Thyroid gland (tissue), 4 donors: Measurements from ENCODE around the gene CCDC63. TPM values are rescaled to one million over a fixed set of nuclear protein-coding genes. Genes with fewer than 3 reads are reported as not detected.

Source experiments
- DNase-seq, 2 donors: peaks; one replicate each; pipeline ENCODE4 v3.0.0-alpha.2; 2019
- H3K27ac ChIP-seq, 3 donors: fragments of 200-600 bp; sonication (generic); 1 replicate in 2 of 3; 2 replicates in 1 of 3; pipeline ENCODE4 v1.5.1; 2016 to 2019; ENCODE audit warnings: mild to moderate bottlenecking in 1 of 3, moderate library complexity in 1 of 3
- H3K27me3 ChIP-seq: fragments of 200-600 bp; sonication (generic); one replicate; pipeline ENCODE4 v1.5.1; 2019
- H3K36me3 ChIP-seq, 2 donors: fragments of 200-600 bp; sonication (generic); one replicate each; pipeline ENCODE4 v1.5.1; 2016 to 2019
- H3K4me1 ChIP-seq, 2 donors: fragments of 200-600 bp; sonication (generic); one replicate each; pipeline ENCODE4 v1.5.1; 2017 to 2019
- H3K4me3 ChIP-seq, 3 donors: fragments of 200-600 bp; sonication (generic); replicated peaks in 1 of 3; 1 replicate in 2 of 3; 2 replicates in 1 of 3; pipeline ENCODE4 v1.5.1; 2016; ENCODE audit warnings: mild to moderate bottlenecking in 1 of 3
- H3K9me3 ChIP-seq: fragments of 200-600 bp; sonication (generic); one replicate; pipeline ENCODE4 v1.5.1; 2017
- CTCF ChIP-seq, 6 experiments: fragments of 200-600 bp in 3 of 6; fragments of 450-650 bp in 3 of 6; sonication (generic) in 3 of 6; IDR thresholded peaks; one replicate each; pipeline ENCODE4 v1.5.1; 2016 to 2019; ENCODE audit warnings: antibody characterized with exemption in 6 of 6, mild to moderate bottlenecking in 2 of 6, inconsistent platforms in 1 of 6, moderate library complexity in 1 of 6
- POLR2A ChIP-seq, 2 donors: fragments of 450-650 bp; IDR thresholded peaks; one replicate each; pipeline ENCODE4 v1.6.1; 2017; ENCODE audit warnings: antibody characterized with exemption in 2 of 2, mild to moderate bottlenecking in 2 of 2, moderate library complexity in 1 of 2
- WGBS, 2 donors: methylation state at CpG; one replicate each; pipeline ENCODE4 v1.1.5; 2017; 5-methylcytosine and 5-hydroxymethylcytosine counted together
- intact Hi-C: fragments of 100-400 bp; cut with DNase I; formaldehyde crosslinking; loops from one replicate; pipeline ENCODE4 v1.15.1; 2023
- total RNA-seq, 4 donors: library from RNA; depleted of rRNA; stranded (reverse); fragments of >200 nt; gene quantifications; one replicate each; pipeline ENCODE4 v1.2.3, GENCODE V29; 2016

Gene CCDC63
- total RNA-seq, 4 donors from 2014 or later = not detected

DNA sequence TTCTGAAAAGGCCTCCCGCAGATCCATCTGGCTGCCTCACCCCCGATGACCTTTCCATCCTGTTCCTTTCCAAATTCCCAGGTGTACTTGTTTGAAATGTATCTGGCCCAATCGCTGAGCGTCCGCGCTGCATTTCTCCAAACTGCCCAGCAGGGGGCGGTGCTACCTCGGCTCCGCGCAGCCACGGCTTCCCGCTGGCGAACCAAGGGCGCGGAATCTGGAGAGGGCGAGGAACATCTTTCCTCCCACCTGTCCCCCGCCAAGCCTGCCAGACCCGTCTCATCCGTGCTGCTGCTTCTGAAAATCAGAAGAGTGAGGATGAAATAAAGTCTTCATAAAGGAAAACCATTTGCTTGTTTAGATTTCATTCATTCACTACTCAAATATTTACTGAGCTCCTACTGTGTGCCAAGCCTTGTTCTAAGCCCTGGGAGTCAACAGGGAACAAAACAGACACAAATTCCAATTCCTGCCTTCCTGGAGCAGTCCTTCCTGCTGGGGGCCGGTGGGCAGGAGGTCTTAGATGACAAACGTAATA is 90.4 kb downstream of the CCDC63 start:
- H3K27ac ChIP-seq = no peak overlapping the region
- peak; percentile 24 to 54 for DNase-seq
- no peaks in the 10 kb centered on the region for H3K27me3 ChIP-seq

GRCh38 chr12:110940296-110940695 is 93.5 kb downstream of the CCDC63 start:
- TF ChIP-seq POLR2A (IDR thresholded peaks at IDR 0.05) (no peak), CTCF (IDR thresholded peaks at IDR 0.05) (no peak)
- Histone ChIP-seq H3K4me1 (peaks cover 0 to 5% of the 10 kb centered on the region in 2 donors), H3K4me3 (no peak overlapping the region), H3K9me3 (no peaks in the 10 kb centered on the region), H3K27ac (no peak overlapping the region), H3K36me3 (no peaks in the 10 kb centered on the region), H3K27me3 (no peaks in the 10 kb centered on the region)
- intact Hi-C loops = no loop called here
- 90 to 97% methylated on average over 4 of the region's 4 CpGs for WGBS, 2 donors
- DNase-seq = no peak

More for the DNA sequence above, 90.4 kb downstream of the CCDC63 start:
- intact Hi-C loops = loop anchor here (10.0 kb wide), 1 partner anchor 378 kb away; no protein-coding TSS in a partner anchor
- TF ChIP-seq POLR2A (IDR thresholded peaks at IDR 0.05) = no peak
- TF ChIP-seq CTCF (IDR thresholded peaks at IDR 0.05) = peak; percentile 69 to 93 (median 78)
- 5 to 7% methylated on average over 21 of the region's 21 CpGs for WGBS, 2 donors
- H3K36me3 ChIP-seq = no peaks in the 10 kb centered on the region
- H3K4me3 ChIP-seq = no peak overlapping the region
- H3K4me1 ChIP-seq = peaks cover 0 to 5% of the 10 kb centered on the region in 2 donors
- no peaks in the 10 kb centered on the region for H3K9me3 ChIP-seq

GRCh38 chr12:110940933-110941332 is 94.1 kb downstream of the CCDC63 start:
- H3K4me1 ChIP-seq = peaks cover 0 to 5% of the 10 kb centered on the region in 2 donors
- no peaks in the 10 kb centered on the region for H3K36me3 ChIP-seq
- no peak for TF ChIP-seq POLR2A (IDR thresholded peaks at IDR 0.05)
- TF ChIP-seq CTCF (IDR thresholded peaks at IDR 0.05) = no peak
- no peak for DNase-seq
- no peaks in the 10 kb centered on the region for H3K9me3 ChIP-seq
- no peak overlapping the region for H3K27ac ChIP-seq
- H3K27me3 ChIP-seq = no peaks in the 10 kb centered on the region
- intact Hi-C loops = no loop called here
- no peak overlapping the region for H3K4me3 ChIP-seq
- 74 to 80% methylated on average over 4 to 7 of the region's 7 CpGs for WGBS, 2 donors

GRCh38 chr12:110941391-110941790 is 94.6 kb downstream of the CCDC63 start:
- no peak overlapping the region for H3K27ac ChIP-seq
- H3K9me3 ChIP-seq = no peaks in the 10 kb centered on the region
- no peaks in the 10 kb centered on the region for H3K27me3 ChIP-seq
- no peak for TF ChIP-seq POLR2A (IDR thresholded peaks at IDR 0.05)
- TF ChIP-seq CTCF (IDR thresholded peaks at IDR 0.05) = no peak
- peaks cover 0 to 5% of the 10 kb centered on the region in 2 donors for H3K4me1 ChIP-seq
- DNase-seq = no peak
- H3K36me3 ChIP-seq = no peaks in the 10 kb centered on the region
- H3K4me3 ChIP-seq = no peak overlapping the region
- 89 to 97% methylated on average over 3 to 6 of the region's 6 CpGs for WGBS, 2 donors
- intact Hi-C loops = no loop called here

DNA sequence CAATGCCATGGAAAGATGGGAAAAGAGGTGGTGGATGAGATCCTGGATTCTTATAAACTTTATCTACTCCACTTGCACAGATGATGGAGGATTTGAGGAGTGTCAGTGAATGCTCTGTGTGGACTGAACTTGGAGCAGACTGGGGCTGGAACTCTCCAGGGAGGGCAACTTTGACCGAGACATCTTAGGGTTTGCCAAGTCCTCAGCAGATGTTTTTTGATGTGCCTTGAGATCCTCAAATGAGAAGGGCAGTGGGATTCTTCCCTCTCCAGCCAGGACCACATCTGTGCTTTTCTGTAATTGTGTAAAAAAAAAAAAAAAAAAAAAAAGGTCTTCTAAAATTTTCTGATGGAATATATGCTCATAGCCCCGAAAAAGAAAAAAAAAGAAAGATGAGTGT is 96.6 kb downstream of the CCDC63 start:
- TF ChIP-seq CTCF (IDR thresholded peaks at IDR 0.05) = no peak
- TF ChIP-seq POLR2A (IDR thresholded peaks at IDR 0.05) = no peak
- H3K27me3 ChIP-seq = no peaks in the 10 kb centered on the region
- no peaks in the 10 kb centered on the region for H3K9me3 ChIP-seq
- H3K27ac ChIP-seq = no peak overlapping the region
- no peak for DNase-seq
- WGBS, 2 donors = 56 to 61% methylated on average over 2 of the region's 2 CpGs
- intact Hi-C loops = no loop called here
- no peaks in the 10 kb centered on the region for H3K36me3 ChIP-seq
- H3K4me1 ChIP-seq = no peaks in the 10 kb centered on the region
- no peak overlapping the region for H3K4me3 ChIP-seq
